ENCODE measurements around the gene CMKLR1. TPM values are rescaled to one million over a fixed set of nuclear protein-coding genes. Genes with fewer than 3 reads are reported as not detected.

CMKLR1 gene
- total RNA-seq, 2 experiments from 2014 or later, result not detected

DNA sequence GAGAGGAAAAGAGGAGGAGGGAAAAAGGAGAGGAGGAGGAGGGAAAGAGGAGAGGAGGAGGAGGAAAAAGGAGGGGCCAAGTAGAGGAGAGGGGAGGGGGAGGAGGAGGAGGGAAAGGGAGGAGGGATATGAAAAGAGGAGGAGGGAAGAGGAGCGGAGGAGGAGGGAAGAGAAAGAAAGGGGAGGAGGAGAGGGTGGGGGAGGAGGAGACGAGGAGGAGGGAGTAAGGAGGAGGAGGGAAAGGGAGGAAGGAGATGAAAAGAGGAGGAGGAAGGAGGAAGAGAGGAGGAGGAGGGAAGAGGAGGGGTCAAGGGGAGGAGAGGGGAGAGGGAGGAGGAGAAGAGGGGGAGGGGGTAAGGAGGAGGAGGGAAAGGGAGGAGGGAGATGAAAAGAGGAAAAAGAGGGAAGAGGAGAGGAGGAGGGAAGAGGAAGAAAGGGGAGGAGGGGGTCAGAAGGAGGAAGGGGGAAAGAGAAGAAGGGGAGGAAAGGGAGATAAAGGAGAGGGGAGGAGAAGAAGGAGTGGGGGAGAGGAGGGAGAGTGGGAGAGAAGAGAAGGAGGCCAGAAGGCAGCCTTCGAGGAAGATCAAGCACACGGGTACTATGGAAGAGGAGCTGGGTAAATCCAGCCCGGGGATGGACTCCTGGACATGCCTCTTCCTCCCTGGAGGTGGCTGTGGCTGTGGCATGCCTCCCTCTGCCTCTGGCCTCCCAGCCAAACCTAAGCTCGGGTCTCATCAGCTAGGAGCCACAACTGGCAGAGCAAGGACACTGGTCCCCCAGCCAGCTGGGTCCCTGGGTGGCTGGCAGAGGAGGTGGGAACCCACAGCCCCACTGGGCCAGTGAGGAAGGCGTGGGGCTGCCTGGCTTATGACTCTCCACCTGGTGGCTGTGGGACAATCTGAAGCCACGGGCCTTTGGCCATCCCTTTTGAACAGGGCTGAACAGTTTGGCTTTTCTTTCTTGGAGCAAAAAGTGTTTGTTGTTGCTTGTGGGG is 3.0 kb upstream of the CMKLR1 start:
- DNase-seq, result no peak
- H3K4me3 Mint-ChIP-seq, result no peak overlapping the region
- H3K4me1 Mint-ChIP-seq (ENCODE audit: low read depth), result no peaks in the 10 kb centered on the region
- no peak overlapping the region for H3K27ac Mint-ChIP-seq
- ChIA-PET CTCF (no interaction called here), POLR2A (no interaction called here)
- H3K27me3 Mint-ChIP-seq, result peaks cover 14% of the 10 kb centered on the region
- intact Hi-C loops (cut with micrococcal nuclease), result no loop called here
- no peaks in the 10 kb centered on the region for H3K36me3 Mint-ChIP-seq
- H3K9me3 Mint-ChIP-seq, result no peaks in the 10 kb centered on the region

DNA sequence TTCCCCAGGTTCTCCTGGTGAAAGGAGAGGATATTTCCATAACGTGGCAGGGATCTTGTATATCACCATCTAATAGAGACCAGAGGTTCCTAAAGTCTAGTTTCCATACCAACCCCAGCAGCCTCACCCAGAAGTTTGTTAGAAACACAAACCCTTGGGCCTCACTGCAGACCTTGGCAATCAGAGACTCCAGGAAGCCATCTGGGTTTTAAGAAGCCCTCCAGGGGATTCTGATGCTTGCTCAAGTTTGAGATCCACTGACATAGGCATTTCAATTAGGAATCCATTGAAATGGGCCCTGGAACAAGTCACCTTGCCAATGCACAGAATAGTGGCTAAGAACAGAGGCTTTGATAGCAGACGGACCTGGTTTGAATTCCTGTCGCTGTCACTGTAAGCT is 2.2 kb upstream of the CMKLR1 start:
- H3K27ac Mint-ChIP-seq, result no peak overlapping the region
- peaks cover 14% of the 10 kb centered on the region for H3K27me3 Mint-ChIP-seq

DNA sequence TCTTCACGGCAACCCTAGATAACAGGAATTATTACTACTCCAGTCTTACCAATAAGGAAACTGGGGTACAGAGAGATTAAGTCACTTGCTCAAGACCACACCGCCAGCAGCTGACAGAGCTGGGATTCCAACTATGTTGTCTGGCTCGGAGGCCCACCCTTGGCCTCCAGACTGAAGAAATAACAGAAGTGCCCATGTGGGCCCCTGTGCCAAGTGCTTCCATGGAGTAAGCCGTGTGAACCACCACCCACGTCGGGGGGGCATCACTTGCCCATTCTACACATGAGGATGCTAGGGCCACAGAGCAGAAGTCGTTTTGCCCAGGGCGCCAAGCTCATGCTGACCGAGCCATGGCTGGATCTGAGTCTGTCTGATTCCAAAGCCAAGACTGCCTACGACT is 926 bp upstream of the CMKLR1 start:
- no peaks in the 10 kb centered on the region for H3K9me3 Mint-ChIP-seq
- no peak for DNase-seq
- CTCF ChIA-PET, result no interaction called here
- H3K27me3 Mint-ChIP-seq, result peaks cover 14% of the 10 kb centered on the region
- H3K4me1 Mint-ChIP-seq (ENCODE audit: low read depth), result no peaks in the 10 kb centered on the region
- H3K36me3 Mint-ChIP-seq, result no peaks in the 10 kb centered on the region
- H3K4me3 Mint-ChIP-seq, result no peak overlapping the region
- no peak overlapping the region for H3K27ac Mint-ChIP-seq
- intact Hi-C loops (cut with micrococcal nuclease), result no loop called here
- POLR2A ChIA-PET, result no interaction called here

More for the DNA sequence above, 2.2 kb upstream of the CMKLR1 start:
- POLR2A ChIA-PET, result no interaction called here
- CTCF ChIA-PET, result no interaction called here
- no peak for DNase-seq
- intact Hi-C loops (cut with micrococcal nuclease), result no loop called here
- no peaks in the 10 kb centered on the region for H3K4me1 Mint-ChIP-seq (ENCODE audit: low read depth)
- no peaks in the 10 kb centered on the region for H3K36me3 Mint-ChIP-seq
- H3K9me3 Mint-ChIP-seq, result no peaks in the 10 kb centered on the region
- no peak overlapping the region for H3K4me3 Mint-ChIP-seq

DNA sequence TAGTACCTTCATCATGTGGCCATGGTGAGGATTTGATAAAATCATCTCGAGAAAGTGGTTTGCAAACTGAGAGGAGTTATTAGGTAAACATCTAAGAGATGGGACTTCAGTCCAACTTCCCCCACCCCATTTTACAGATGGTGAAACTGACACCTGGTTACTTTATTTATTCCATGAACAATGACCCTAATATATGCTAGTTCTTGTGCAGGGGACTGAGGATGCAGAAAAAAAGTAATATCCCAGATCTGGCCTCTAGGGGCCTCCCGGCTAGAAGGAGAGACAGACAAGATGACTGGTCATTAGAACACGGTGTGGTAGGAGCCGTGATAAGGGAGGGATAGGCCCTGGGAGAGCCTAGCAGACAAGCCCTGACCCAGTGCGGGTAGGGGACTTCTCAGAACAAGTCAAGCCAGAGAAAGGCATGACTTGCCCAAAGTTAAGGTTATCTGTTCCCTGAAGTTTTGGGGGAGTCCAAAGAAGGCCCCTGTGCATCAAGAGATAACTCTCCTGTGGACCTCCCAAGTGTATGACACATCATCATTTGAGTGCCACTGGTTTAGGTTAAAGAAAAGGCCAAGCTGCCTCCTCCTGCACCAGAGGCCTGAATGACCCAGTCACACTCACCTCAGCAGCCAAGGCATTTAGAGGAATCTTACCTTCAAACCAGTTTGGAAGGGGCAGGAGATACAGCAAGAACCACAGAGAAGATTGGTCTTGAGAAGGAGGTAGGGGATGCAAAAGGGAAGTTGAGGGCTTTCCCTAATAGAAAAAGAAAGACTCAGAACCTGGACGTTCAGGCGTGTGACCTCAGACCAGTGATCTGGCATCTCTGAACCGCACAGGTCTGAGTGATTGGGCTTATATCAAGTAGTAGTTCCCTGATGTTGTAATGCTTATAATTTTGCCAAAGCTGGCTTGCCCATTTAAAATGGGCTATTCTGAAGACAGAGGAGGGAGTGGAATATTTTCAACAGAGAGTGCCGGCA is 1.6 kb downstream of the CMKLR1 start:
- H3K27me3 Mint-ChIP-seq, result peaks cover 12% of the 10 kb centered on the region
- H3K4me3 Mint-ChIP-seq, result no peak overlapping the region
- intact Hi-C loops (cut with micrococcal nuclease), result loop anchor here (10.0 kb wide), 1 partner anchor 177 kb away; the partner anchor contains the start of gene FICD
- CTCF ChIA-PET, result no interaction called here
- H3K4me1 Mint-ChIP-seq (ENCODE audit: low read depth), result peaks cover 3% of the 10 kb centered on the region
- H3K36me3 Mint-ChIP-seq, result no peaks in the 10 kb centered on the region
- POLR2A ChIA-PET, result no interaction called here
- peak; percentile 12 for DNase-seq
- no peak overlapping the region for H3K27ac Mint-ChIP-seq
- H3K9me3 Mint-ChIP-seq, result no peaks in the 10 kb centered on the region

DNA sequence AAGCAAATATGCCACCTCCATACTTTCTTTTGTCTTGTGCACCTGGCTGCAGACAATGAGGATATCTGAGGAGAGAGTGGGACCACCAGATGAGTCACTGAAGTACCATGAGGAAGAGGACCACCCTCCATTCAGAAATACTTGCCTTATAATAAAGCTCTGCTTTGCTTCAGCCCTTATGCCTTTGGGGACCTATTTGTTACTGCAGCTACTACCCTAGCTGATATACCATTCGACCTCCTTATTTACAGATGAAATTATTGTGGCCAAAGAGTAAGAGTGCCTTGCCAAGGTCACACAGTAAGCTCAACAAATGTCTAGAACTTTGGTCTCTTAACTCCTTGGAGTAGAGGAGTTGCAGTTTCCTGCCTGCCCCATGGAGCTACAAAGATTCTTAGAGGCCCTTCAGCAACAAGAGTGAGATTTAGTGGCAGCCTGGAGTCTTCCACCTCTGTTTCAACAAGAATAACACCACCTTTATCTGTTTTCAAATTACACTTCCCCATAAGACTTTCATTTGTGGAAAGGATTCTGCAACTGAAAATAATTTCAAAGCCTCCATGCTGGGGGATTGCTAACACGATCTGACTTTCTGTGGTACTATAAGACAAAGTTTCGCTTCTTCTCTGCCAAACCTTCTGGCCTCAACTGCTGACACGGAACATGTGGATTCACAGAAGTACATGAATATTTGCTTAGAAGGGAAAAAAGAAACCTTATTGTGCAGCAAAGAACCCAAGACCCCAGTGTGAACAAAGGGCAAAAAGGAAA is 3.6 kb downstream of the CMKLR1 start:
- intact Hi-C loops (cut with micrococcal nuclease), result loop anchor here (10.0 kb wide), 1 partner anchor 179 kb away; the partner anchor contains the start of gene FICD
- Mint-ChIP-seq H3K4me3 (no peak overlapping the region), H3K4me1 (ENCODE audit: low read depth) (peaks cover 3% of the 10 kb centered on the region), H3K27ac (no peak overlapping the region), H3K27me3 (peaks cover 12% of the 10 kb centered on the region), H3K9me3 (no peaks in the 10 kb centered on the region), H3K36me3 (no peaks in the 10 kb centered on the region)
- POLR2A ChIA-PET, result no interaction called here
- CTCF ChIA-PET, result no interaction called here
- no peak for DNase-seq

DNA sequence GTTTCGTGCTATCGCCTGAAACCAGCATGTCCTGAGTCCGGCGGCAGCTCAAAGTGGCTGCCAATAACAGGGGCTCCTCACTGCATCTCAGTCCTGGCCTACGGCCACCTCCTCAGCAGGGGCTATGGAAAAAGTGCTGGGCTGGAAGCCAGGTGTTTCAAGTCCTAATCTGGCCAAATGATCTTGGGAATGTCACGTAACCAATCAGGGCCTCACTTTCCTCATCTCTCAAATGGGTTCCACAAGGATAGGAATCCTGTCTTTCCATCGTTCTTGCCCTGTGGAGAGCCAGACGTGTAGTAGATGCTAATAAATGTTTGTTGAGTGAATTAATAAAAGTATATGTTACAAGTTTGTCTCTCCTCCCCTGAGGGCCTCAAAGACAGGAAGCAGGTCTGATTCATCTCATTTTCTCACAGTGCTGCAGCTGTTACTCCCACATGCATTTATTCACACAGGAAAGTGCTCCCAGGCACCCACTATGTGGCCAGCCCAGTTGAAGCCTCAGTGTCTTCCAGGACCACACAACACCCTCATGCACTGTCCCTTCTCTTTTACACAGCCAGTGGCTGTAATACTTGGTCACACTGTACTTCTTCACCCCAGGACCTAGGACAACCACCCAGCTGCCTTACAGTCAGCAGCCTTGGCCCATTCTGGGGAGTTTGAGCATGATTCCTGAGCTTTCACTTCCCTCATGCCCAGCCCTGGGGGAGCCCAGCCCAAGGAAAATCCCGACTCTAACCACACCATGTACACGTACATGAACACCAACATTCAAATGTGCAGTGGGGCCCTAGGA is 5.0 kb downstream of the CMKLR1 start:
- POLR2A ChIA-PET, result no interaction called here
- Mint-ChIP-seq H3K27me3 (peaks cover 6% of the 10 kb centered on the region), H3K36me3 (no peaks in the 10 kb centered on the region), H3K9me3 (no peaks in the 10 kb centered on the region), H3K27ac (no peak overlapping the region), H3K4me3 (no peak overlapping the region), H3K4me1 (ENCODE audit: low read depth) (peaks cover 3% of the 10 kb centered on the region)
- intact Hi-C loops (cut with micrococcal nuclease), result loop anchor here (10.0 kb wide), 1 partner anchor 181 kb away; the partner anchor contains the start of gene FICD
- CTCF ChIA-PET, result no interaction called here
- peak; percentile 13 for DNase-seq

DNA sequence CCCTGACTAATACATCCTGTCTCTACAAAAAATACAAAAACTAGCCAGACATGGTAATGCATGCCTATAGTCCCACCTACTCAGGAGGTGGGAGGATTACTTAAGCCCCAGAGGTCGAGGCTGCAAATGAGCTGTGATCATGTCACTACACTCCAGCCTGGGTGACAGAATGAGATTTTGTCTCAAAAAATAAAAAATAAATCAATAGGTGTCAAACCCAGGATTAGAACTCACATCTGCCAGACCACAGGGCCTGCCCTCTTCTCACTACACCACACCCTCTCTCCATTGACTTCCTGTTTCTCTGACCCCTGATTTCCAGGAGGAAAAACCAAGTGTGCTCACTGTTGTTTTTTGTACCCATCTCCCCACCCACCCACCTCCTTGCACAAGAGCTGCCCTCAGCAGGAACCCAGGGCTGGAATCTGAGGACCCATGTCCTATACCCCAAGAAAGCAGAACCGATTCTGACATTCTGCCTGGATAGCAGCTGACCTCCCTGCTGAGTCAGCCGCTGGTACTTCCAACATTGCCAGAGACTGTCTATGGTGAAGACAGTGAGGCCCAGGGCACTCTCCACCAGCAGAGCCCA is 6.2 kb downstream of the CMKLR1 start:
- Mint-ChIP-seq H3K36me3 (no peaks in the 10 kb centered on the region), H3K4me3 (no peak overlapping the region), H3K27me3 (peaks cover 3% of the 10 kb centered on the region), H3K27ac (no peak overlapping the region), H3K4me1 (ENCODE audit: low read depth) (peaks cover 3% of the 10 kb centered on the region), H3K9me3 (no peaks in the 10 kb centered on the region)
- intact Hi-C loops (cut with micrococcal nuclease), result loop anchor here (10.0 kb wide), 1 partner anchor 182 kb away; the partner anchor contains the start of gene FICD
- DNase-seq, result no peak
- CTCF ChIA-PET, result no interaction called here
- POLR2A ChIA-PET, result no interaction called here

DNA sequence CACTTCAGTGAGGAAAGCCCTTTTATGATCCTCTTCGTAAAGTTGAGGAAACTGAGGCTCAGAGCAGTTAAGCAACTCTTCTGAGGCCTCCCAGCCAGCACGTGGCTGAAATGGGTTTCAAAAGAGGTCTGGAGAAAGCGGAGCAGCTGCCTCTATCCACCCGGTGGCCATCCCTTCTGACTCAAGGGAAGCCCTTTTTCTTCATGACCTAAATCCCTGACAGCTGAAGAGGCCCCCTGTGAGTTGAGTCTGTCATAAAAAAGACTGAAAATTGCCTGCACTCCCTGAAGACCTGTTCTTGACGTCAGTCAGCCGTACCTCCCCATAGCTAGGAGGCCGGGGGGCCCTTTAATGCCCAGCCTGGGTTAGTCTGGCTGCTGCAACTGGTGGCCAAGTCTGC is 10.7 kb downstream of the CMKLR1 start:
- Mint-ChIP-seq H3K4me1 (ENCODE audit: low read depth) (no peaks in the 10 kb centered on the region), H3K9me3 (no peaks in the 10 kb centered on the region), H3K27ac (no peak overlapping the region), H3K27me3 (peaks cover 6% of the 10 kb centered on the region), H3K4me3 (no peak overlapping the region), H3K36me3 (no peaks in the 10 kb centered on the region)
- DNase-seq, result no peak
- ChIA-PET CTCF (no interaction called here), POLR2A (no interaction called here)
- intact Hi-C loops (cut with micrococcal nuclease), result no loop called here

DNA sequence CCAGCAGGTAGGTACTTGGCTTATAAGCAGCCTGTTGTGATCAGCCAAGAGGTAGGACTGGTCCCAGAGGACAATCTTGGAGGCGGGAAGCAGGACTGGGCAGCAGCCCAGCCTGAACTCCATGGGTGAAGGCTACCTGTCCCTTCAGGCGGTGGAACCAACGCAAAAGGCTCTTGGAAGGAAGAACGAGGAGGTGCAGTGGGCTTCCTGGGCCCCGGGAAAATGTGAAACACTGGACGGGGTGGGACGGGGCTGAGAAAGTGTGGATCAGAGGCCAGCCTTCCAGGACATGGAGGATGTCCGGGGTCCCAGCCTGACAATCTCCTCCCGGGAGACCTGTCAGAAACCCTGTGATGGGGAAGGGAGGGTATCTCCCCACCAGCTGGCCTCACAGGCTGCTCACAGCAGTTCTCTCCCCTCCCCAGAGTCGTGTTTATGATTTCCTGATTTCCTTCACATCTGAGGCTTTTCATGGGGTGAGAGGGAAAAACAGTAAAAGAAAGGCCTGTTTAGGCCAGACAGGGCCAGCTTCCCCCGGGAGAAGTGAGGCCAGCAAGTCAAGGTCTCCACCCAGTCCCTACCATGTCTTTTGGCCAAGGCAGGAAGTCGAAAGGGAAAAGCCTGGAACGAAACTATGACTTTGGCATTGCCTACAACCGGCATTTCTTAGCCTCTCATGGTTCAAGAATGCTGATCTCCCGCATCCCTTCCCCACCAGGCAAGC is 11.3 kb downstream of the CMKLR1 start:
- DNase-seq, result no peak
- no peaks in the 10 kb centered on the region for H3K9me3 Mint-ChIP-seq
- ChIA-PET POLR2A (no interaction called here), CTCF (no interaction called here)
- no peak overlapping the region for H3K27ac Mint-ChIP-seq
- no peak overlapping the region for H3K4me3 Mint-ChIP-seq
- no peaks in the 10 kb centered on the region for H3K36me3 Mint-ChIP-seq
- intact Hi-C loops (cut with micrococcal nuclease), result no loop called here
- no peaks in the 10 kb centered on the region for H3K4me1 Mint-ChIP-seq (ENCODE audit: low read depth)
- peaks cover 8% of the 10 kb centered on the region for H3K27me3 Mint-ChIP-seq

DNA sequence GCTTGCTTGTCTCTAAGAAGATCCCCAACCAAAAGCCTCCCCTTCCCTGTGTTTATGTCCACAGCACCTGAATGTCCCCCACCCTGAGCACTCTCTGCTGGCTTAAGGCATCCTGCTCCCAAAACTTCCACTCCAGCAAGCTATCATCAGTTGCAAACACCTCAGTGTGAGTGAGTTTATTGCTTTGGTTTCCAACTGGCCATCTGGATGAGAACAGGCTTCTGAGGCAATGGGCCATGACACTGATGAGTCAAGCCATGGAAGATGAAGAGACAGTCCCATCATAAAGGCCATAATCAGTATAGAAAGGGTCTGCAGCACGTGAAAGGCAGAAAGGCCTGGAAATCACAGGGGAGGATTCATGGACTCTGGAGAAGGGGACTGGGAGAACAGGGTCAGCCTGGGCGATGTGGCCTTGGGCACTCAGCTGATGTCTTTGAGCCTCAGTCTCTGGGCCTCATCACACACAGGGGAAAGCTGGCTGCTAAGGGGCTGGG is 12.8 kb downstream of the CMKLR1 start:
- Mint-ChIP-seq H3K36me3 (no peaks in the 10 kb centered on the region), H3K4me1 (ENCODE audit: low read depth) (no peaks in the 10 kb centered on the region), H3K4me3 (no peak overlapping the region), H3K27ac (no peak overlapping the region), H3K27me3 (peaks cover 10% of the 10 kb centered on the region), H3K9me3 (no peaks in the 10 kb centered on the region)
- POLR2A ChIA-PET, result no interaction called here
- CTCF ChIA-PET, result no interaction called here
- intact Hi-C loops (cut with micrococcal nuclease), result no loop called here
- DNase-seq, result no peak

Data from activated CD4-positive, alpha-beta memory T cell treated with anti-CD3 and anti-CD28 coated beads for 36 hours (primary cell).